PC-9 (cell line): Measurements from ENCODE around the gene SCRN1. TPM values are rescaled to one million over a fixed set of nuclear protein-coding genes. Genes with fewer than 3 reads are reported as not detected.

Source experiments
- BruUV-seq: library from RNA; stranded (reverse); fragments of 400-500 nt; replicated peaks from 2 replicates; lab custom pipeline; 2021; lab: Mats Ljungman, UMichigan
- CTCF ChIA-PET: fragments of 300-600 bp; sonication (Branson Sonifier 250); formaldehyde crosslinking; loops from one replicate; lab custom pipeline; 2022; ENCODE audit warnings: antibody characterized with exemption; lab: Charles Lee
- POLR2A ChIA-PET: fragments of 300-600 bp; sonication (Branson Sonifier 250); formaldehyde crosslinking; loops from one replicate; lab custom pipeline; 2022; ENCODE audit warnings: antibody characterized with exemption; ENCODE audit not compliant: unreplicated experiment; lab: Charles Lee
- DNase-seq, 2 experiments: peaks; one replicate each; pipeline versions ENCODE4 v3.0.0 to v3.0.0-alpha.2; 2015 to 2022; ENCODE audit warnings: mixed read lengths in 1 of 2
- H2AFZ ChIP-seq: fragments of 200-600 bp; sonication (generic); 2 replicates; pipeline ENCODE4 v1.8.1; 2017; ENCODE audit warnings: antibody characterized with exemption
- H3F3A ChIP-seq: fragments of 200-600 bp; sonication (generic); 2 replicates; pipeline ENCODE4 v1.8.1; 2017; ENCODE audit warnings: antibody characterized with exemption, mild to moderate bottlenecking, low read depth; ENCODE audit not compliant: insufficient read depth
- H3K27ac ChIP-seq: fragments of 200-600 bp; sonication (generic); 2 replicates; pipeline ENCODE4 v1.6.1; 2016; ENCODE audit warnings: mixed run types
- H3K27me3 ChIP-seq: fragments of 200-600 bp; sonication (generic); 2 replicates; pipeline ENCODE4 v1.6.1; 2016; ENCODE audit warnings: low read depth, mixed run types; ENCODE audit not compliant: insufficient read depth
- H3K36me3 ChIP-seq: fragments of 200-600 bp; sonication (generic); 2 replicates; pipeline ENCODE4 v1.6.1; 2016; ENCODE audit warnings: low read depth, mixed run types
- H3K4me1 ChIP-seq: fragments of 200-600 bp; sonication (generic); replicated peaks from 2 replicates; pipeline ENCODE4 v1.6.1; 2016; ENCODE audit warnings: mixed run types; ENCODE audit not compliant: insufficient read depth
- H3K4me2 ChIP-seq: fragments of 200-600 bp; sonication (generic); 2 replicates; pipeline ENCODE4 v1.6.1; 2017; ENCODE audit warnings: mixed run types
- H3K4me3 ChIP-seq: fragments of 200-600 bp; sonication (generic); 2 replicates; pipeline ENCODE4 v1.6.1; 2016; ENCODE audit warnings: mixed run types
- H3K79me2 ChIP-seq: fragments of 200-600 bp; sonication (generic); 2 replicates; pipeline ENCODE4 v1.6.1; 2017; ENCODE audit warnings: low read depth, mixed run types
- H3K9me2 ChIP-seq: fragments of 200-600 bp; sonication (generic); 2 replicates; pipeline ENCODE4 v1.8.1; 2017; ENCODE audit warnings: mild to moderate bottlenecking; ENCODE audit not compliant: insufficient read depth
- H3K9me3 ChIP-seq: fragments of 200-600 bp; sonication (generic); 2 replicates; pipeline ENCODE4 v1.8.1; 2016; ENCODE audit warnings: low read depth; ENCODE audit not compliant: insufficient read depth
- H4K20me1 ChIP-seq: fragments of 200-600 bp; sonication (generic); 2 replicates; pipeline ENCODE4 v1.8.1; 2017; ENCODE audit not compliant: insufficient read depth
- CTCF ChIP-seq: fragments of 200-600 bp; sonication (generic); conservative IDR thresholded peaks from 2 replicates; pipeline ENCODE4 v1.6.1; 2017; ENCODE audit warnings: mixed run types, antibody characterized with exemption, mild to moderate bottlenecking, moderate library complexity
- EZH2 ChIP-seq: fragments of 200-600 bp; sonication (generic); IDR thresholded peaks from 2 replicates; pipeline ENCODE4 v1.8.0; 2017; ENCODE audit warnings: antibody characterized with exemption, low read depth
- intact Hi-C: fragments of 100-400 bp; cut with micrococcal nuclease; formaldehyde crosslinking; loops from one replicate; pipeline ENCODE4 v1.10.0; 2022; ENCODE audit not compliant: unreplicated experiment
- total RNA-seq: library from RNA; stranded (reverse); gene quantifications from 2 replicates; pipeline ENCODE4 v1.2.3, GENCODE V29; 2021

SCRN1 gene
- total RNA-seq, 1 experiment from 2014 or later: 94.4 TPM

GRCh38 chr7:29883462-29884398 is 105.9 kb downstream of the SCRN1 start:
- no TSS peak for BruUV-seq
- no peak overlapping the region for H3K4me2 ChIP-seq
- H2AFZ ChIP-seq: no peak overlapping the region
- no peaks in the 10 kb centered on the region for H3K4me1 ChIP-seq
- no peaks in the 10 kb centered on the region for H3K79me2 ChIP-seq
- H3F3A ChIP-seq: no peaks in the 10 kb centered on the region
- H3K36me3 ChIP-seq: no peaks in the 10 kb centered on the region
- POLR2A ChIA-PET: no interaction called here
- intact Hi-C loops: no loop called here
- H3K9me2 ChIP-seq: no peaks in the 10 kb centered on the region
- H3K27me3 ChIP-seq: no peaks in the 10 kb centered on the region
- no peaks in the 10 kb centered on the region for H4K20me1 ChIP-seq
- no peaks in the 10 kb centered on the region for H3K9me3 ChIP-seq
- TF ChIP-seq EZH2: no peak
- no peak for TF ChIP-seq CTCF
- CTCF ChIA-PET: no interaction called here
- H3K4me3 ChIP-seq: no peak overlapping the region
- no peak overlapping the region for H3K27ac ChIP-seq
- no peak for DNase-seq

GRCh38 chr7:29882481-29882880 is 107.1 kb downstream of the SCRN1 start:
- no peak overlapping the region for H2AFZ ChIP-seq
- ChIA-PET POLR2A (no interaction called here), CTCF (no interaction called here)
- no peaks in the 10 kb centered on the region for H3F3A ChIP-seq
- no peak for DNase-seq
- no peak overlapping the region for H3K4me3 ChIP-seq
- no peak overlapping the region for H3K27ac ChIP-seq
- H3K27me3 ChIP-seq: no peaks in the 10 kb centered on the region
- H3K4me2 ChIP-seq: no peak overlapping the region
- H3K4me1 ChIP-seq: no peaks in the 10 kb centered on the region
- H3K36me3 ChIP-seq: no peaks in the 10 kb centered on the region
- TF ChIP-seq EZH2: no peak
- no peaks in the 10 kb centered on the region for H4K20me1 ChIP-seq
- H3K9me2 ChIP-seq: no peaks in the 10 kb centered on the region
- no peaks in the 10 kb centered on the region for H3K9me3 ChIP-seq
- intact Hi-C loops: no loop called here
- no TSS peak for BruUV-seq
- H3K79me2 ChIP-seq: no peaks in the 10 kb centered on the region

- no peaks in the 10 kb centered on the region for H3K9me2 ChIP-seq
- no peak overlapping the region for H3K4me3 ChIP-seq
- no peak for DNase-seq
- no peak overlapping the region for H2AFZ ChIP-seq
- no peak for TF ChIP-seq CTCF
- TF ChIP-seq EZH2: no peak
- no peaks in the 10 kb centered on the region for H4K20me1 ChIP-seq
- no peaks in the 10 kb centered on the region for H3K79me2 ChIP-seq
- POLR2A ChIA-PET: no interaction called here
- H3K27me3 ChIP-seq: no peaks in the 10 kb centered on the region
- H3F3A ChIP-seq: no peaks in the 10 kb centered on the region
- H3K9me3 ChIP-seq: no peaks in the 10 kb centered on the region
- H3K4me2 ChIP-seq: no peak overlapping the region
- intact Hi-C loops: no loop called here
- no peak overlapping the region for H3K27ac ChIP-seq
- CTCF ChIA-PET: interaction anchor here (0.6 kb wide), 1 partner anchor 481 kb away, joined by 5 read pairs; no protein-coding TSS in a partner anchor
- no TSS peak for BruUV-seq
- H3K4me1 ChIP-seq: no peaks in the 10 kb centered on the region
- H3K36me3 ChIP-seq: no peaks in the 10 kb centered on the region
These were observed 107.9 kb downstream of the SCRN1 start for GRCh38 chr7:29881724-29882123.
